ENCODE results near the gene ALDH4A1. TPM values are rescaled to one million over a fixed set of nuclear protein-coding genes. Genes with fewer than 3 reads are reported as not detected.

ALDH4A1 gene
- total RNA-seq, 2 experiments from 2014 or later, result 6.1 to 7.6 TPM

DNA sequence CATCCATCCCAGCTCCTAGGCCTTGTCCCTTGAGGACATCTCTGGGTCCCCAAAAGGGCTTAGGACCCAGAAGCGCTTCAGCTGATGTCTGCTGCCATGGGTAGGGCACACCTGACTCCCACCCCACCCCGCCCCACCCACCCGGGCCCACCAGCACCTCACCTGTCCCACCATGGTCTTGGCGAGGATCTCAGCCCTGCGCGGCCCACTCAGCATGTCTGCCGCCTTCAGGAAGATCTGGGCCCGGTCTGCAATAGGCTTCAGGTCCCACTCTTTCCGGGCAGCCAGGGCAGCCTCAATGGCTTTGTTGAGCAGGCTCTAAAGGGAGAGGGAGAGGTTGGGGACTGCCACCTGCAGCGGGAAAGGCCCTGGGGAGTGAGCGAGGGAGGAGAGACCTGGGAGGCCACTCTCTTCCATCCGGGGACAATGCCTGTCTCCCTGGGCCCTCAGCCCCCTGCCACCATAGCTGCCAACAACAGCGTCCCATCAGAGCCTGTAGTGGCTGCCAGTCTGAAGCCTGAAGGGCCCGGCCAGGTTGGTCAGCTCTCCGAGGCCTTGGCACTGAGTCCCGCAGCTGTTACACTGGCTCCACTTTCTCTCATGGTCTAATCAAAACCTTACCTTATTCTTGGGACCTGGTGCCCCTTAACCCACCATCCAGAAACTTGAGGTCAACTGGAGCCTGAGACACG lies 16.9 kb downstream of the ALDH4A1 start:
- ChIA-PET POLR2A (no interaction called here), CTCF (ENCODE audit: unreplicated experiment) (no interaction called here)
- Histone ChIP-seq H3K9me3 (ENCODE audit: low read length) (no peaks in the 10 kb centered on the region), H4K20me1 (ENCODE audit: insufficient read depth, low read length) (no peaks in the 10 kb centered on the region), H3K4me2 (ENCODE audit: low read length) (no peak overlapping the region), H3K4me3 (ENCODE audit: low read depth, low read length, poor library complexity, severe bottlenecking) (no peak overlapping the region), H3K9me2 (ENCODE audit: insufficient read depth, low read length) (no peaks in the 10 kb centered on the region), H3K36me3 (ENCODE audit: insufficient read depth, low read length) (no peaks in the 10 kb centered on the region), H3K4me1 (ENCODE audit: insufficient read depth, low read length, poor library complexity, severe bottlenecking) (no peaks in the 10 kb centered on the region), H3K27ac (ENCODE audit: low read depth, low read length, poor library complexity, severe bottlenecking) (no peak overlapping the region), H3K79me2 (ENCODE audit: insufficient read depth, low read depth, low read length) (no peaks in the 10 kb centered on the region), H2AFZ (ENCODE audit: low read length) (no peak overlapping the region)
- intact Hi-C loops (cut with micrococcal nuclease; ENCODE audit: unreplicated experiment), result no loop called here
- DNase-seq (ENCODE audit: low spot score), result no peak
- no TSS peak for BruUV-seq (replicated peaks)
- no peak for TF ChIP-seq CTCF (conservative IDR thresholded peaks at IDR 0.05; ENCODE audit: low read length)

GRCh38 chr1:18884727-18885126 lies 17.6 kb downstream of the ALDH4A1 start:
- ChIA-PET POLR2A (no interaction called here), CTCF (ENCODE audit: unreplicated experiment) (interaction anchor here (0.6 to 1.1 kb wide), 4 partner anchors 8 to 311 kb away, joined by 3 to 4 read pairs (median 3); no protein-coding TSS in a partner anchor)
- TF ChIP-seq EZH2phosphoT487 (IDR thresholded peaks at IDR 0.05; ENCODE audit: borderline replicate concordance, low read depth, low read length), result no peak
- H3K79me2 ChIP-seq (ENCODE audit: insufficient read depth, low read depth, low read length), result no peaks in the 10 kb centered on the region
- H3K4me3 ChIP-seq (ENCODE audit: low read depth, low read length, poor library complexity, severe bottlenecking), result no peak overlapping the region
- no peak overlapping the region for H3K27ac ChIP-seq (ENCODE audit: low read depth, low read length, poor library complexity, severe bottlenecking)
- no peaks in the 10 kb centered on the region for H4K20me1 ChIP-seq (ENCODE audit: insufficient read depth, low read length)
- no peak for DNase-seq (ENCODE audit: low spot score)
- no peak overlapping the region for H2AFZ ChIP-seq (ENCODE audit: low read length)
- no TSS peak for BruUV-seq (replicated peaks)
- no peaks in the 10 kb centered on the region for H3K9me2 ChIP-seq (ENCODE audit: insufficient read depth, low read length)
- H3K9me3 ChIP-seq (ENCODE audit: low read length), result no peaks in the 10 kb centered on the region
- no peaks in the 10 kb centered on the region for H3K36me3 ChIP-seq (ENCODE audit: insufficient read depth, low read length)
- no peaks in the 10 kb centered on the region for H3K4me1 ChIP-seq (ENCODE audit: insufficient read depth, low read length, poor library complexity, severe bottlenecking)
- intact Hi-C loops (cut with micrococcal nuclease; ENCODE audit: unreplicated experiment), result no loop called here
- H3K4me2 ChIP-seq (ENCODE audit: low read length), result no peak overlapping the region

DNA sequence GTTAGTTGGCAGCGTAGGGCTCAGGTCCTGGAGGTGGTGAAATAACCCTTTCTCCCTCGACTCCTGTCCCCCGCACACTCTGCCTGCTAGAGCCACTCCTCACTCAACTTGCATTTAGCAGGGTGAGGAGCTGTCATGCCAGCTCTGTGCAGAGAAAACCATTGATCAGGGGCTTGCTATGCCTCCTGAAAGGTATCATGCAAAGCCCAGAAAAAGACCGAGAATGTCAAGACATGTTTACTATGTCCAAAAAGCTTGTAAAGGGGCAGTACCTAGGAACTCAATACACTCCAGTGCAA lies 18.0 kb downstream of the ALDH4A1 start:
- Histone ChIP-seq H4K20me1 (ENCODE audit: insufficient read depth, low read length) (no peaks in the 10 kb centered on the region), H2AFZ (ENCODE audit: low read length) (no peak overlapping the region), H3K36me3 (ENCODE audit: insufficient read depth, low read length) (no peaks in the 10 kb centered on the region), H3K4me3 (ENCODE audit: low read depth, low read length, poor library complexity, severe bottlenecking) (no peak overlapping the region), H3K9me3 (ENCODE audit: low read length) (no peaks in the 10 kb centered on the region), H3K9me2 (ENCODE audit: insufficient read depth, low read length) (no peaks in the 10 kb centered on the region), H3K27ac (ENCODE audit: low read depth, low read length, poor library complexity, severe bottlenecking) (no peak overlapping the region), H3K4me1 (ENCODE audit: insufficient read depth, low read length, poor library complexity, severe bottlenecking) (no peaks in the 10 kb centered on the region), H3K79me2 (ENCODE audit: insufficient read depth, low read depth, low read length) (no peaks in the 10 kb centered on the region), H3K4me2 (ENCODE audit: low read length) (no peak overlapping the region)
- ChIA-PET CTCF (ENCODE audit: unreplicated experiment) (interaction anchor here (0.6 to 1.1 kb wide), 4 partner anchors 9 to 312 kb away, joined by 3 to 4 read pairs (median 3); no protein-coding TSS in a partner anchor), POLR2A (interaction anchor here (0.7 kb wide), 1 partner anchor 267 kb away, joined by 3 read pairs; no protein-coding TSS in a partner anchor)
- BruUV-seq (replicated peaks), result no TSS peak
- TF ChIP-seq EZH2phosphoT487 (IDR thresholded peaks at IDR 0.05; ENCODE audit: borderline replicate concordance, low read depth, low read length), result no peak
- TF ChIP-seq CTCF (conservative IDR thresholded peaks at IDR 0.05; ENCODE audit: low read length), result peak; percentile 52; the same call in 1 of the 2 replicates
- no peak for DNase-seq (ENCODE audit: low spot score)
- intact Hi-C loops (cut with micrococcal nuclease; ENCODE audit: unreplicated experiment), result no loop called here
